EH (cell line): ENCODE results near the gene FAM53B.

ENCODE experiments used
- DNase-seq: peaks from one replicate; pipeline ENCODE4 v3.0.0-alpha.2; 2015; ENCODE audit warnings: low read depth

Gene FAM53B

DNA sequence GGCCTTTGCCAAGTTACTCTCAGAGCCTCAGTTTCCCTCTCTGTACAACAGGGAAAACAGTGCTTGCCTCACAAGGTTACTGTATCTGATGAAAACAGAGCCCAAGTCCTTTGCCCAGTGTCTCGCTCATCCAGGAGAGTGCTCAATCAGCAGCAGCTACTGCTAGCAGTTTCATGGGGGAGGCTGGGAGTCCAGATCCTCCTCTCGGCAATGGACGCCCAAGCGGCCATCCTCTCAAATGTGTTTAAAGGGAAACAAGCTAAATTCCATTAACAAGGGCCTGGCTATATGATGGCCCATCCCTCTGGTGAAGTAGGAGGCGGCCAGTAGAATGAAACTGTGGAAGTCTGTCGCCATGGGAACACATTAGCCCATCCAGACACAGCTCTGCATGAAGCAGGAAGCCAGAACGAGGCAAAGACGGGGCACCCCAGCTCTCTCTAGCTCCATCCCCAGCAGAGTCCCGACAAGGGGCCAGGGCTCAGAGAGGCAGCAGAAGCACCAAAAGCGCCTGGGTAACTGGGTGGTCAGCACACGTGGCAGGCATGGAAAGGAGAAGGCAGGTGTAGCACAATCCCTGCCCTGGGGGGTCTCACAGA is 35.2 kb downstream of the FAM53B start:
- peak; percentile 19 for DNase-seq

DNA sequence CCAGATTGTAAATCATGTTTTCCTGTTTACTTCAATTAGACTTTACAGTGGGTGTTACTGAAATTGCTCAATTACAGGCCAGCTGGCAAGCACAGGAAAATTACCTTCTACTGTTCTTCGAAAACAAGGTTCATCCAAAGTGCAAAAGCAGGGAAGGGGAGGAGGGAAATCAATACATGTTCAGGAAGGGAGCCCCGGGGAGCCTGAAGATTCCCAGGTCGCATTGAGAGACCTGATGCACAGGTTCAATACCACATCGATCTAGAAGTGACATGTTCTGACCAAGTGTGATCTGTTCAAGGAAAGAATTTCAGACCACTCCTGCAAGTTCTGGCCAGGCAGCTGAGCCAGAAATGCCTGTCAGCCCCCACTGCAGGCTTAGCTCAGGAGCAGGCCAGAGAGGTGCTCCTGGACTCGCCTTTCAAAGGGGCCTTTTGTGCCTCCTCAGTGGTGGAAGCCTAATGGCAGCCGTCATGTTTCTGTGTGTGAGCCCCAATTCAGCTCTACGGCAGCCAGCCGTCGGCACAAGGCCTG is 35.9 kb downstream of the FAM53B start:
- DNase-seq: no peak

DNA sequence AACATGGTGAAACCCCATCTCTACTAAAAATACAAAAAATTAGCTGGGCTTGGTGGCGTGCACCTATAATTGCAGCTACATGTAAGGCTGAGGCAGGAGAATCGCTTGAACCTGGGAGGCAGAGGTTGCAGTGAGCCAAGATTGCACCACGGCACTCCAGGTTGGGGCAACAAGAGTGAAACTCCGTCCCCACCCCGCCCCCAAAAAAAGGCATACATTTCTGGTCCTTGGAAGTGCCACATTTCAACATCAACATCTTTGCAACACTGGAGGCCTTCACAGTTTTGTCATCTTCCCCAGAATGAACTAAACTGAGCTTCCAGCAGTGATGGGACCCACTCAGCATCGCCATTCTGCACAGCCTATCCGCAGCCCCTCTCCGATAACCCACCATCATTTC is 36.6 kb downstream of the FAM53B start:
- DNase-seq: no peak

DNA sequence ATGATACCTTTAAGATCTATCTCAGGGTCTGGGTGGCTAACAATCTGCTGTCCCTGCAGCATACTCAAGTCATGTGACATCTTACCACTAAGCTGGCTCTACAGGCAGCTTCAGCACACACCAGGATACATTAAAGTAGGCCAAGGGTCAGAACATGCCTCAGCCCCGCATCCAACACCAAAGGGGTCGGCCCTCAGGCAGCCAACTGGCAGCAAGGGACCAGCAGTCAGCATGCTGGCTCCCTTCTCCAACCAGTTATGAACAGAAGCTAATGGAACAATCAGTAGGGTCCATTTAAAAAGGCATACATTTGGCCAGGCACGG is 37.1 kb downstream of the FAM53B start:
- DNase-seq: no peak

DNA sequence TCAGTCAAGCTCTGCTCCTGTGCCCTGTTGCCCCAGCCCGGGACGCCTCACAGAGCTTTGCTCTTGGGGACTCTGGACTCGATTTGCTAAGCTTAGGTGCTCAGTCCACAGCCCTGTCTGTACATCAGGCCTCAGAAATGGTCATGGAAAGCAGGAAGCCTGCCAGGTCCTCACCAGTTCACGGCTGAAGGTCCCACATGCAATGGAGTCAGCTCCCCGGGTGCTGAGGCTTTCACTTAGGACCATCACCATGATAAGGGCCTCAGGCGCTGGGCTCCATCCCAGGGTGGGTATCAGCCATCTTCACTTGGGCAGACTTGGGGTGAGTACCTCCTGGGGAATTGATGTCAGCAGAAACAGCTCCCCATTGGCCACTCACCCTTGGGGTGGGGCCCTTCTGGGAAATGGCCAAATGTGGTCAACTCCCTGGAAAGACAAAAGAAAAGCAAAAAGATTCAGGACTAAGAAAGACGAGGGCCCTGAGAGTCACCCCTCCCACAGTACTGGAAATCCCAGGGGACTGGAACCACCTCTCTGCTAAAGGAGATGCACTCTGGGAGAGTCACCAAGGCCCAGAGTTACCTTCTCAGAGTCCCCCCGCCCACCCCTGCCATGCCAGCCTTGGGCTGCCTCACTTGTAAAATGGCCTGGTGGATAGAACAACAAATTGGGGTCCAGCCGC is 37.6 kb downstream of the FAM53B start:
- DNase-seq: no peak

DNA sequence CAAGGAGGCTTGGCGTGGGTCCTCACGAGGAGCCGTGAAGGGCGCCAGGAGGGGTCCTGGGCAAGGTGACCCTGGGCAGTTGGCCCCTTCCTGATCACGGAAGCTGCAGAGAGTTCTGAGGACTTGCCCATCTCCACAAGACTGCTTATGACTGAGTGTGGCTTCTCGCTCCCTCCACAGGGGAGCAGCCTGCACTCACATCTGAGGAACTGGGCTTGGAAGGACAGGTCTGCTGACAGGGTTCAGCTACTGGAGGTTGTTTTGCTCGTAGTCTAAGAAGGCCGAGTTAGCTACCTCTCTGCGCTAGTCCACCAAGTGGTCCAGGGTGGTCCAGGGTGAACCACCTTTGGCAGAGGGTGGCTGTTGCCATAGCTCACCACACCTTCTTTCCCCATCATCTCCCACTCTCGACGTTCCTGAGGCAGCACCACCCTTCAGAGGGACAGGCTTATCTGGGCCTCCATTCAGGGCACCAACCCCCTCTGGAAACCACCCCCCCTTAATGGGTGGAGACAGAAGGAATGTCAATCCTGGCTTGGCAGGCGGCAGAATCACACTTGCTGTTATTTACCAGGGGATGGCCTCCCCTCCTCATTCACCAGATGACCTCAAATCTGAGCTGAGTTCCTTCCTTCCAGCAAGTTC is 38.2 kb downstream of the FAM53B start:
- DNase-seq: no peak

DNA sequence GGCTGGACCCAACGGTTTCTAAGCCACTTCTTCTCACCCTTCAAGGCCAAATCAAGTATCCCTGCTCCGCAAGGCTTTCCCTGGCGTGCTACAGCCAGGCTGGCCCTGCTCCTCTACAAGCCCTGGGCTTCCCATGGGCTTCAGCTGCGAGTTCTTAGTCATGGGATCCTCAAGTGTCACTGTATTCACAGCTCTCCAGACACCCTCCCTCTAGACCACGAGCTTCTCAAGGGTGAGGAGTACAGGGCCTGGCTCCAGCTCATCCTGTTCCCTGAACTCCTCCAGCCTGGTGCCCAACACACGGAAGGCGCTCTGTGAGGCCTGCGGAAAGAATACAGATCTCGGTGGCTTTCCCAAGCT is 38.8 kb downstream of the FAM53B start:
- DNase-seq: no peak

DNA sequence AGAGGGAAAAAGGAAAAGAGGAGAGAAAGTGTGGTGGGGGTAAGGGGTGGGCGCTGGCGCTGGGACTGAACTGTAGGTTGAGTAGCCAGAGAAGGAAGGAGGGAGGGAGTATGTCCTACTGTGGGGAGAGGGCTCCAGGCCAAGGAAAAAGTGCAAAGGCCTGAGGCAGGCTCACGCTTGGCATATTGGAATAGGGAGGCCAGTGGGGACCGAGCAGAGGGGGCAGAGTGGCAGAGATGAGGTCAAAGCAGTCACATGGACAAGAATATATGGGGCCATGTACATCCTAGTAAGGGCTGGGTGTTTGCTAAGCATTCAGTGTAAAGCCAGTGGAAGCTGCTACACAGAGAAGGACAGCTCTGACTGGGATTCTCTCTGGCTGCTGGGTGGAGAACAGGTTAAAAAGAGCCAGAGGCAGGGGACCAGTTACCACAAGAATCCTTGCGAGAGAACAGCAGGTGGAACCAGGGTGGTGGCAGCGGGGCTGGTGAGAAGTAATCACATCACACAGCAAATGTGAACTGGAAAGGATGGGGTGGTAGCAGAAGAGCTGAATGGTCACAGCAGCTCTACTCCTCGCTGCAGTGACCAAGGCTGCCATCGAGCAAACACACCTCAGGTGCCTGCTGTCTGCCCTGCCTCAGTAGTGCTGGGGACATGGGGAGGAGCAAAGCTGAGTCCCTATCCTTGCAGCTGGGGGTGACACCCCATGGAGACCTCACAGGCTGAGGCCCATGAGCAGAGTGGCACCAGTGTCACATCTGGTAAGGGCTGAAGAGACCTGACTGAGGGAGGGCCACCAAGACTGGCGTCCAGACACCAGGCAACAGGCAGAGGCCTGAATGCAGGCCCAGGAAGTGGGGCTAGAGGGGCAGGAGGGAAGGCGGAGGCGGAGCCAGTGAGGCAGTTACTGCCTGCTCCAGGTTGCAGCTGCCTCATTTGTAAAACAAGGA is 39.5 kb downstream of the FAM53B start:
- no peak for DNase-seq

DNA sequence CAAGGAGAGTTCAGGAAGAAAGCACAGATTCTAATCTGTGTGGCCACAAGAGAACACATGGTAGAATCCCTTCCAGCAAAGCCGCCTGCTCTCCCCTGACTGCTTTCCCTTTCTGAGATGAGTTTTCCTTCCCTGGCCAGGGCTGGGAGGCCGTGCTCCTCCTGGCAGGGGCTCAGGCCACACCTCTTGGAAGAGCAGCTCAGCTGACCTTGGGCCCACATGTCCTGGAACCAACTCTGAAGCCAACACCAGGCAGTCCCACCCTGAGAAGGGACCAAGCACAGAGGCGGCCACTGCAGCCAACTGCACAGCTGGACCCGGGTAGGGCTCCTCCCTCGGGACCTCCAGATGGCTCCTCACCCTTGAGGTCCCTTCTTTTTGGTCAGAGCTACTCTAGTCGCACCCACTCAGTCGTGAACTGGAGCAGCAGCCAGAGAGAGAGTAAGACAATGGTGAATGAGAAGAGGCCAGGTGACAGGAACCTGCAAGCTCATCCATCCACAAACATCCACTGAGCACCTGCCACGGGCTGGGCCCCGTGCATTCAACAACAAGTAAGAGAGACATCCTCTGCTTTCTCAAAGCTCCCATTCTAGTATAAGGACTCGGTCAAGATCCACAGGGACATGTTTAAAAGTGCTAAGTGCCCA is 40.3 kb downstream of the FAM53B start:
- no peak for DNase-seq

DNA sequence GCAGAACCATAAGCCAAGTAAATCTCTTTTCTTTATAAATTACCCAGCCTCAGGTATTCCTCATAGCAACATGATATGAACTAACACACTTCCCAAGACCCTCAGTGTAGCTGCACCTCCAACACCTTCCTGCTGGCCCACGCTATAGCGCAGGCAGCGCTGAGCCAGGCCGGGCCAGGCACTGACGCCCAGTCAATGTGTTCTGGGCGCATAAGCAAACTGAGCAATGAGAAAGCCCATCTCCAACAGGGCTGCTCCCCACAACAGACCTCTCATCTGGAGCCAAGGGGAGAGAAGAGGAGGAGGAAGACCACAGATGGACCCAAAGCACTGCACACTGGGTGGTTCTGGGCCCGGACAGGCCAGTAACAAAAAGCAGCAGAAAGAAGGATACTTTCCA is 40.8 kb downstream of the FAM53B start:
- DNase-seq: no peak

DNA sequence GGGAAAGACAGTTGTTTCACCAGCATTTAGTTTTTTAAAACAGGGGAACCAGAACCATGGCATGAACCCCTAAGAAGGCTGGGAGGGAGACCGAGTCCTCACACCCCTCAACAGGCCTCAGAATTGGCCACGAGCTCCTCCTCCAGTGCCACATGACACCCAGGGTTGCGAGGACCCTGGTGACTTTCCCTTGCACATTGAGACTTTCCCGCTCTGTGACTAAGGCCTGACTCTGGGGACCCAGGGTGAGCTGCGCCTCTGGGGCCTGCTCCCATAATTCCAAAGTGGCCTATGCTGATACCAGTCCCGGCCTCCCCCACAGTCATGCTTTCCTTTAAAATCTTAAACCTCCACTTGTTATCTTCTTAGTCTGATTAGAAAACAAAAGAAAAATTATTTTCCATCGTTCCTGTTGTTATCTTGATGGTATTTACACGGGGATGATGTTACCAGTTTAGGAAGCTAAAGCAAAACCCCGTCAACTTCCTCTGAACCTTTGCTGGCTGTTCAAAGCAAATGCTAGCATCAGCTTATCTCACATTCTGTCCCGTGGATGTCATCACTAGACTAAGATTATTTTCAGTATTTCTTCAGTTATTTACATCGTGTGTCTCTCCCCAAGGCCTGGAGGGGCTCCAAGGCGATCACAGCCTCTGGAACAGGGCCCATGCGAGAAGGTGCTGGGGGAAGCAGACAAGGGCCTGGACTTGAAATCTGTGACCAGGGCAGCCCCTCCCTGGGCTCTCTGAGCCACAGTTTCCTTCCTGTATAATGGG is 42.1 kb downstream of the FAM53B start:
- no peak for DNase-seq

DNA sequence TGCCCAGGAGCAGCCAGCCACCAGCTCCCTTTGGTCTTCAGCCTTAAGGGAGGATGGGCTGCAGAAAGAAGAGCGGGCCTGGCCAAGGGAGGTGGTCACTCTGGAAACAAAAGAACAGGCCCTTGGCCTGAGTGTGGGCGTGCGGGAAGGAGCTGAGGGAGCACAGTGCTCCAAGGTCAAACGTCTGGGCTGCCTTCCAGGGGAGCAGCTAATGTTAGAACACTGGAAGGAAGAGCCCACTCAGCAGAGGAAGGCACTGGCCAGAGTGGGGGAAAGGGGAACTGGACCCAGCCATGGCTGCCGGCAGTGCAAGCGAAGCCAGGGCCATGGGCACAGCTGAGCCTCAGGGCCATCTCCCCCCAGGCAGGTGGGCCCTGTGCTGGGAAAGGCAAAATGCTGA is 42.7 kb downstream of the FAM53B start:
- DNase-seq: peak; percentile 40

DNA sequence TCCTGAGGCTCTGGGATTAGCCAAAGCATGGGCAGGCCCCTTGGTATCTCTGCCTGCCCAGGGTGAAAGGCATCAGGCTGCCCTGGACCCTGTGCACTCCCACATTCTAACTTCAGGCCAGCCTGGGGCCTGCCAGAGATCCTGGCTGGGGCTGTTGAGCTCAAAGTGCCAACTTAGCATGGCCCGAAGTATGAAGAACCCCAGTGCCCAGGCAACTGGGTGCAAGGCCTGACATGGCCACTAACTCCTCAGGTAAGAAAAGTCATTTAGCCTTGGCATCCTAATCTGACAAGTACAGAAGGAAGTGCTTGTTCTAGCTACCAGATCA is 43.2 kb downstream of the FAM53B start:
- DNase-seq: no peak

DNA sequence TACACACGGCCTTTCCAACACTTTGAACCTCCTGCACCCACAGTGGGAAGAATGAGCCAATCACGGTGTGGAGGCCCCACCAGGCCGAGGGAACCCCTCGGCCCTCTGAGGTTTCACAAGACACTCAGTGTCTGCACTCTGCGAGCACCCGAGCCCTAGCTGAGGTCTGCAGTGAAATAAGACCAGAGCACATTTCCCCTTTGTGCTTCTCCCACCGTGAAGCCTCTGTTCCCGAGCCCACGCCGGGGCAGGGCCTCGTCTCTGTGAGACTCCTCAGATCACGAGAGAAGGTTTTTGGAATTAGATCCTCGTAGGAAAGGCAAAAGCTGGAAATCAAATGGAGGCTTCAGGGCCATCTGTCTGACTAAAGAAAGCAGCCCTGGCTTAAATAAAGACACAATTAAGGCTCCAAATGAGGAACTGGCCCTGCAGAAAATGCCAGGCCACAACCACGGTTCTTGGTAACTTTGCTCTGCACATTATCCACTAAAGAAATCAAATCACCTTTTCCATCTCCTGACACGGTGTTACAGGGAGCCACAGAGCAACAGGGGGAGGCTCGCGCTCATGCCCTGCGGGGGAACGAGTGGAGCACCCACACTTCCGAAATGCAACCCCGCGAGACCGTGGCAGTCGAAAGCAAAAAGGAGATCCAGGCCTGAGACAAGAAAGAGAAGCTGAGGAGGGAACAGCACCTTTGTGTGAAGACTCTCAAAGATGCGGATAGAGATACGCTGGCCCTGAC is 43.7 kb downstream of the FAM53B start:
- no peak for DNase-seq

DNA sequence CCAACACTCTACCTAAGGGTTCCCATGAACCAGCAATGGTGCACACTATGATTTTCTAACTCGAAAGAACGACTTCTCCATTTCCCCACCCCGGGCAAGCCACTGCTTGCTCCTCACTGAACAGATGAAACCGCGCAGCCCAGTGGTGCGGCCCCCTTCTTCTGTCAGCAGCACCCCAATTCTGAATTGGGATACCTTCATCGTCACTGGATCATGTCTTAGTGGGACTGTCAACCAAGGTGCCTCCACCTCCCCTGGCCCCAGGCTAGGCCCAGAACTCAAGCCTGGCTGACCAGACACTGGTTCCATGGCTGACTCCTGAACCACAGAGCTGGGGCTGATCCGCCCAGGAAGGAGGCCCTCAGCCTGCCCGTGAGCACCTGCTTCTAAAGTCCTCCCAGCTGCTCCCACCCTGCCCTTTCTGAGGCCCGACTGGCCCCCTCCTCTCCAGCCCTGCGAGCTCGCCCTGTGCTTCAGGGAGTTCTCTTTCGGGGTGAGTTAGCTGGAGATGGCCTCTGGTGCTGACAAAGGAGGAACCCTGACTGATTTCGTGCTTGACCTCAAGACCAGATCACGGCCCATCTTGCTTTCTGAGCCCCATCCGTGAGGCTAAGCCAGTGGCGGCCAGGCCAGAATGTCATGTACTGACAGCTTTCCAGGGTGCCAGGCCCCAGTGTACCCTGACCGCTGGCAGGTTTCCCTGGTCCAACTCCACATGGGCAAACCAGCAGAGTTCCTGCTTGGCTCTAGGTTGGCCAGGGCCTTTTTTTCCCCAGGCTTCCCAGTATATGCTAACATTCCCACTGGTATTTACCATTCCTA is 44.5 kb downstream of the FAM53B start:
- no peak for DNase-seq

DNA sequence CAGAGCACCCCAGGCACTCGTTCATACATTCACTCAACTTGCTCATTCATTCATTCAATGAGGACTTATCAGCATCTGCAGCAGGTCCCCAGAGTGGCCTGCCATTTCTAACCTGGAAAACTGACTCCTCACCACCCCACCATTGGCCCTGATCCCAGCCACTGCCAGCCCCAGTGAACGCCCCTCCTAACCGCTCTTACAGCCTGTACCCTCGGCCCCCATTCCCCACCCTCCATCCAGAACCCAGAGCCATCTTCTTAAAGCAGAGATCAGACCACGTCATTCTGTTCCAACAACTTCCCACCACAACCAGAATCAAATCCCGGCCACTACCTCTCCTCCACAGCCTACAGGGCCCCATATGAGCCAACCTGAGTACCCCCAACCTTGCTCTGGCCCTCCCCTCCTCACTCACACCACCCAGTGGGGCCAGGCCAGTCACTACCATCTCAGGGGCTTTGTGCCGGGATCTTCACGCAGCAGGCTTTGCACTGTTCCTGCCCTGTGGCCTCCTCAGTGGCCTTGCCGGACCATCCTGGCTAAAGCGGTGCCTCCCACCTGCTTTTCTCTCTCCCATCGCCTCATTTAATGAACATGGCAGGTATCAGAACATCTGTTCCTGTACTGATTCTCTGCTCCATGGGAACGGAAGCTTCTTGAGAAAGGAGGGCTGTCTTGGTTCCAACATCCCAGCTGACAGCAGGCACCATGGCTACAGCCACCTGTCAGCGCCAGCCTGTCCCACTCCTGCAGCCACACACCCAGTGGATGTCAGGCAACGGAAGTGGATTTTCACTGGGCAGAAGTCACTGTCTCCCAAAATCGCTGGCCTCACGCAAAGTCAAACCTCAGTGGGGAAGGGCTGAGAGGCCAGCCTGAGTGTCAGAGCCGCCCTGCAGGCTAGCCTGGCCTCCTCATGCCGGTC is 45.4 kb downstream of the FAM53B start:
- no peak for DNase-seq

DNA sequence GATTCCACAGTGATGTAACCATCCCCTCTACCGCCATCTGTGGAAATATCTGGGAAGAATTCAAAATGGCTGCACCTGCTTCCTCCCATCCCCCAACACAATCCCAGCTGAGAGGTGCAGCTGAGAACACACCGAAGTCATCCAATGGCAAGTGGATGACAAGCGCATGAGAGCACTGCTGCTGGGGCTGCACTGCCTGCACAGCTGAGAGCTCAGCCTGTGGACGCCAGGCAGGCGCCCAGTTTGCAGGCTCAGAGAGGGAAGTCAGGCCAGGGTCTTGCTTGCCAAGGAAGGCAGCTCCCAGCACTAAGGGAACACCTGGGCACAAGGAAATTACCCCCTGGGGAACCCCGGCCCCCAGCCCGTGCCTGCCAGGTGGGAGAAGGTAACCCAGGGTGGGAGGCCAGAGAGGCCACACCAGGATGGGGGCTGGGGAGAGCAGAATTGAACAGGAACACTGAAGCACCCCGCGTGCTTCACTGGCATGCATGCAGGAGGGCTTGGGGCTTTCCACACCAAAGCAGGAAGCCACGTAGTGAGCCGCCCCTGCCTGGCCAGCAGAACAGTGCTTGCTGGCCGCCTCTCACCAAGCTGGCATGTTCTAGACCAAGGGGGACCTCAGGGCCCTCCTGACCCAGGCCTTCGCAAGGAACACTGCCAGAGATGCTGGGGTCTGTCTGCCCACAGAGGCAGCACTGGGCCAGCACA is 46.2 kb downstream of the FAM53B start:
- no peak for DNase-seq

DNA sequence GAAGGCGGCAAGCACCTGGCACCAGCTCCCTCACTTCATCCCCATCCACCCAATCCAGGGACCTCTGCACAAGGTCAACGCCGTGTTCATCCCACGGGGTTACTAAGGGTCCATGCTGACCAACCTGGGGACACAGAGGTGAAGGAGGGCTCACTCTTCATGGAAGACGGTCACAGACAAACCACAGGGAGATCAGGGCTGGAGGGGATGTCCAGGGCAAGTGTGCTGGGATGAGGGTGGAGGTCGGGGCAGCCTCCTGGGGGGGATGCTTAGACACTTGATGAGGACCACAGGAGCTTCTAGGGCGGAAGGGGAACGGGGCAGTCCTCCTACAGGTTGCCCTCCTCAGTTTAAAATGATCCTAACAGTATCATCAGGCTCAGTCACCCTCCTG is 46.7 kb downstream of the FAM53B start:
- DNase-seq: peak; percentile 29
